H9 (cell line): ENCODE measurements around the gene ZDHHC24. TPM values are rescaled to one million over a fixed set of nuclear protein-coding genes. Genes with fewer than 3 reads are reported as not detected.

ENCODE experiments used
- DNase-seq: peaks from one replicate; pipeline ENCODE4 v3.0.0-alpha.2; 2017
- H2AFZ ChIP-seq: one replicate; pipeline ENCODE4 v1.6.1; 2013; ENCODE audit warnings: mild to moderate bottlenecking, low read length, control low read depth, moderate library complexity
- H2AK5ac ChIP-seq: 2 replicates; pipeline ENCODE4 v1.6.1; 2013; ENCODE audit warnings: low read length, control low read depth, mixed read lengths; ENCODE audit not compliant: insufficient read length
- H2BK120ac ChIP-seq: one replicate; pipeline ENCODE4 v1.6.1; 2013; ENCODE audit warnings: low read depth, mild to moderate bottlenecking, low read length, control low read depth, inconsistent platforms; ENCODE audit not compliant: poor library complexity, severe bottlenecking
- H2BK12ac ChIP-seq: 2 replicates; pipeline ENCODE4 v1.6.1; 2013; ENCODE audit warnings: low read length, control low read depth, mixed read lengths, low read depth; ENCODE audit not compliant: insufficient read length
- H2BK15ac ChIP-seq: 2 replicates; pipeline ENCODE4 v1.6.1; 2013; ENCODE audit warnings: low read depth, low read length, control low read depth
- H2BK20ac ChIP-seq: one replicate; pipeline ENCODE4 v1.6.1; 2013; ENCODE audit warnings: low read depth, mild to moderate bottlenecking, low read length, control low read depth, inconsistent platforms; ENCODE audit not compliant: poor library complexity, severe bottlenecking
- H2BK5ac ChIP-seq: 2 replicates; pipeline ENCODE4 v1.6.1; 2013; ENCODE audit warnings: low read length, control low read depth, mixed read lengths; ENCODE audit not compliant: insufficient read length
- H3K14ac ChIP-seq: 2 replicates; pipeline ENCODE4 v1.6.1; 2013; ENCODE audit warnings: low read length, control low read depth; ENCODE audit not compliant: insufficient read depth
- H3K18ac ChIP-seq: 2 replicates; pipeline ENCODE4 v1.6.1; 2013; ENCODE audit warnings: low read depth, mild to moderate bottlenecking, mixed read lengths, low read length, control low read depth; ENCODE audit not compliant: insufficient read length
- H3K23ac ChIP-seq: 2 replicates; pipeline ENCODE4 v1.6.1; 2013; ENCODE audit warnings: low read length, control low read depth, mixed read lengths, low read depth; ENCODE audit not compliant: insufficient read length
- H3K23me2 ChIP-seq: 2 replicates; pipeline ENCODE4 v1.6.1; 2013; ENCODE audit warnings: low read depth, mild to moderate bottlenecking, mixed read lengths, low read length, control low read depth; ENCODE audit not compliant: insufficient read length, poor library complexity, severe bottlenecking
- H3K27ac ChIP-seq: 2 replicates; pipeline ENCODE4 v1.5.1; 2013; ENCODE audit warnings: low read length, control low read depth, mixed read lengths, low read depth; ENCODE audit not compliant: insufficient read length
- H3K27me3 ChIP-seq: 2 replicates; pipeline ENCODE4 v1.6.1; 2013; ENCODE audit warnings: low read length, control low read depth, inconsistent platforms; ENCODE audit not compliant: insufficient read depth
- H3K4ac ChIP-seq: 2 replicates; pipeline ENCODE4 v1.6.1; 2013; ENCODE audit warnings: low read depth, mild to moderate bottlenecking, control low read depth, inconsistent platforms, low read length, moderate library complexity
- H3K4me1 ChIP-seq: 2 replicates; pipeline ENCODE4 v1.6.1; 2013; ENCODE audit warnings: low read length, control low read depth, inconsistent platforms; ENCODE audit not compliant: insufficient read depth
- H3K4me2 ChIP-seq: 2 replicates; pipeline ENCODE4 v1.6.1; 2013; ENCODE audit warnings: low read length, control low read depth, mixed read lengths; ENCODE audit not compliant: insufficient read length, insufficient read depth
- H3K56ac ChIP-seq: 2 replicates; pipeline ENCODE4 v1.6.1; 2013; ENCODE audit warnings: low read depth, mild to moderate bottlenecking, mixed read lengths, low read length, control low read depth; ENCODE audit not compliant: insufficient read length
- H3K79me1 ChIP-seq: 2 replicates; pipeline ENCODE4 v1.6.1; 2013; ENCODE audit warnings: low read depth, mild to moderate bottlenecking, moderate library complexity, low read length, control low read depth, inconsistent platforms; ENCODE audit not compliant: insufficient read depth, poor library complexity, severe bottlenecking
- H3K79me2 ChIP-seq: 2 replicates; pipeline ENCODE4 v1.6.1; 2013; ENCODE audit warnings: low read length, control low read depth, inconsistent platforms; ENCODE audit not compliant: insufficient read depth
- H3K9ac ChIP-seq: 2 replicates; pipeline ENCODE4 v1.6.1; 2013; ENCODE audit warnings: low read length, control low read depth, mixed read lengths; ENCODE audit not compliant: insufficient read length; ENCODE audit errors: extremely low read depth
- H3K9me3 ChIP-seq: one replicate; pipeline ENCODE4 v1.6.1; 2013; ENCODE audit warnings: low read depth, low read length, inconsistent platforms; ENCODE audit not compliant: control insufficient read depth
- H3T11ph ChIP-seq: one replicate; pipeline ENCODE4 v1.6.1; 2013; ENCODE audit warnings: mild to moderate bottlenecking, low read length, control low read depth, inconsistent platforms
- H4K20me1 ChIP-seq: one replicate; pipeline ENCODE4 v1.6.1; 2013; ENCODE audit not compliant: control insufficient read depth, insufficient read length, insufficient read depth
- H4K5ac ChIP-seq: 2 replicates; pipeline ENCODE4 v1.6.1; 2013; ENCODE audit warnings: low read depth, mild to moderate bottlenecking, mixed read lengths, low read length, control low read depth; ENCODE audit not compliant: insufficient read length
- H4K8ac ChIP-seq: replicated peaks from 2 replicates; pipeline ENCODE4 v1.6.1; 2013; ENCODE audit warnings: low read length, control low read depth, mixed read lengths, low read depth; ENCODE audit not compliant: insufficient read length
- H4K91ac ChIP-seq: 2 replicates; pipeline ENCODE4 v1.6.1; 2013; ENCODE audit warnings: low read depth, mild to moderate bottlenecking, moderate library complexity, mixed read lengths, low read length, control low read depth; ENCODE audit not compliant: insufficient read length
- H3K27ac Mint-ChIP-seq, 3 experiments: 2 replicates in 2 of 3; 3 replicates in 1 of 3; pipeline ENCODE4 v1.8.0; 2020 to 2021; ENCODE audit warnings: mixed read lengths in 3 of 3, mild to moderate bottlenecking in 1 of 3, moderate library complexity in 1 of 3
- H3K27me3 Mint-ChIP-seq: 2 replicates; pipeline ENCODE4 v1.8.0; 2021; ENCODE audit warnings: low read depth, mild to moderate bottlenecking, moderate library complexity, mixed read lengths
- H3K36me3 Mint-ChIP-seq, 3 experiments: 2 replicates in 2 of 3; 3 replicates in 1 of 3; pipeline ENCODE4 v1.8.0; 2020 to 2021; ENCODE audit warnings: low read depth in 3 of 3, mixed read lengths in 3 of 3; ENCODE audit not compliant: insufficient read depth in 1 of 3
- H3K4me1 Mint-ChIP-seq, 2 experiments: 2 replicates each; pipeline ENCODE4 v1.8.0; 2020; ENCODE audit warnings: mixed read lengths in 2 of 2
- H3K4me3 Mint-ChIP-seq, 2 experiments: 2 replicates in 1 of 2; 3 replicates in 1 of 2; pipeline ENCODE4 v1.8.0; 2020 to 2021; ENCODE audit warnings: mild to moderate bottlenecking in 2 of 2, mixed read lengths in 2 of 2, moderate library complexity in 1 of 2
- H3K9me3 Mint-ChIP-seq, 2 experiments: 2 replicates in 1 of 2; 3 replicates in 1 of 2; pipeline ENCODE4 v1.8.0; 2020; ENCODE audit warnings: mild to moderate bottlenecking in 2 of 2, mixed read lengths in 2 of 2, moderate library complexity in 1 of 2
- CTCF ChIP-seq: fragments of 200-600 bp; sonication (generic); conservative IDR thresholded peaks from 3 replicates; pipeline ENCODE4 v1.8.0; 2021; ENCODE audit warnings: antibody characterized with exemption, mild to moderate bottlenecking
- WGBS: extraction: QIAGEN DNeasy Blood & Tissue Kit; methylation state at CpG from one replicate; pipeline ENCODE4 v1.1.7; 2013; ENCODE audit warnings: missing lambda C conversion rate, low lambda C conversion rate, mixed read lengths; ENCODE audit not compliant: insufficient read length; ENCODE audit errors: extremely low coverage; 5-methylcytosine and 5-hydroxymethylcytosine counted together
- total RNA-seq: library from RNA; stranded (reverse); gene quantifications from 2 replicates; pipeline ENCODE4 v1.2.1, GENCODE V29; 2021

ZDHHC24 gene
- total RNA-seq, 1 experiment from 2014 or later, result 8.9 TPM

DNA sequence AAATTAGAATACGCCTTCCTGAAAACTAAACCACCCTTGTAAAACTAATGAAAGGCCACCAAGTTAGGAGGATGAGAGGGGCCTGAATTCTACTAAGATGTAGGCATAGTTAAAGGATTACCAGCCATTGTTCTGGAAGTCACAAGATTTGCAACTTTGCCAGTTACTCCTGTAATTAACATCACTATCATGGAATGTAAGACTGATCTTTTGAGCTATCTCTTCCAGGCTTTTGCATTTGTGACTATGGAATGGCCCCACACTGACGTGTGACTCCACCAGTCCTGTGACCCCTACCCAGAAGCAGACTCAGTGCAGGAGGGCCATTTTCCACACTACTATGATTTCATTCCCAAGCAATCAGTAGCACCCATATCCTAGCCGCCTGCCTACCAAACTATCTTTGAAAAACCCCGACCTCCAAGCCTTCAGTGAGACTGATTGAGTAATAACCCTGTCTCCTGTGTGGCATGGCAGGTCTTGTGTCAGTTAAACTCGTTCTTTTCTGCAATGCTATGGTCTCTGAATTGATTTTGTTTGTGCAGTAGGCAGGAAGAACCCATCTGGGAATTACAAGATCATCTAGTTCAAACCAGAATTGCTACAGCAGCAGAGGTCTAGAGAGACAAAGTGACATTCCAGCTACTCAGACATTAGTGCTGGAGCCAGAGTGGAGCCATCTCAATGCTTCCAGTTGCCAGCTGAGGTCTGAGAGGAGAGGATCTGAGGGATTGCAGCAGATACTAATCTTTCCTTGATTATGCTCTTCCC lies 24.4 kb upstream of the ZDHHC24 start:
- Mint-ChIP-seq H3K9me3 (peaks cover 27 to 33% of the 10 kb centered on the region in 2 experiments), H3K27me3 (peaks cover 11% of the 10 kb centered on the region), H3K4me1 (peaks cover 31 to 40% of the 10 kb centered on the region in 2 experiments), H3K4me3 (peak overlapping the region in 1 of 2 experiments; percentile 30; a peak in 2 of 5 replicates), H3K36me3 (peaks cover 19 to 27% (median 21%) of the 10 kb centered on the region in 3 experiments), H3K27ac (peak overlapping the region; percentile 96 to 100 (median 98))
- Histone ChIP-seq H3K4me1 (peaks cover 11% of the 10 kb centered on the region), H4K5ac (no peak overlapping the region), H2AFZ (no peak overlapping the region), H4K20me1 (no peaks in the 10 kb centered on the region), H3K9ac (no peak overlapping the region), H2BK120ac (no peak overlapping the region), H2BK5ac (no peak overlapping the region), H4K91ac (no peak overlapping the region), H3K23me2 (no peaks in the 10 kb centered on the region), H3K4ac (no peak overlapping the region; the same call in 1 of the 2 replicates), H3K14ac (peak overlapping the region; percentile 43; the same call in 1 of the 2 replicates), H2BK12ac (no peak overlapping the region), H3K79me2 (no peaks in the 10 kb centered on the region), H3K4me2 (no peak overlapping the region), H2BK15ac (no peak overlapping the region), H3K9me3 (no peaks in the 10 kb centered on the region), H3K27ac (peak overlapping the region; percentile 56), H4K8ac (no peak overlapping the region), H2BK20ac (no peak overlapping the region), H3K79me1 (no peaks in the 10 kb centered on the region), H3T11ph (peak overlapping the region; percentile 10), H3K27me3 (no peaks in the 10 kb centered on the region), H2AK5ac (no peak overlapping the region), H3K18ac (peak overlapping the region; percentile 37), H3K23ac (no peak overlapping the region), H3K56ac (no peak overlapping the region)
- no CpG with 5 or more reads among the region's 5 CpGs for WGBS
- TF ChIP-seq CTCF, result no peak
- peak; percentile 43 for DNase-seq
